H9 (cell line): Measurements from ENCODE around the gene CD53. TPM values are rescaled to one million over a fixed set of nuclear protein-coding genes. Genes with fewer than 3 reads are reported as not detected.

Experiments used
- DNase-seq: peaks from one replicate; pipeline ENCODE4 v3.0.0-alpha.2; 2017
- H2AFZ ChIP-seq: one replicate; pipeline ENCODE4 v1.6.1; 2013; ENCODE audit warnings: mild to moderate bottlenecking, low read length, control low read depth, moderate library complexity
- H2AK5ac ChIP-seq: 2 replicates; pipeline ENCODE4 v1.6.1; 2013; ENCODE audit warnings: low read length, control low read depth, mixed read lengths; ENCODE audit not compliant: insufficient read length
- H2BK120ac ChIP-seq: one replicate; pipeline ENCODE4 v1.6.1; 2013; ENCODE audit warnings: low read depth, mild to moderate bottlenecking, low read length, control low read depth, inconsistent platforms; ENCODE audit not compliant: poor library complexity, severe bottlenecking
- H2BK12ac ChIP-seq: 2 replicates; pipeline ENCODE4 v1.6.1; 2013; ENCODE audit warnings: low read length, control low read depth, mixed read lengths, low read depth; ENCODE audit not compliant: insufficient read length
- H2BK15ac ChIP-seq: 2 replicates; pipeline ENCODE4 v1.6.1; 2013; ENCODE audit warnings: low read depth, low read length, control low read depth
- H2BK20ac ChIP-seq: one replicate; pipeline ENCODE4 v1.6.1; 2013; ENCODE audit warnings: low read depth, mild to moderate bottlenecking, low read length, control low read depth, inconsistent platforms; ENCODE audit not compliant: poor library complexity, severe bottlenecking
- H2BK5ac ChIP-seq: 2 replicates; pipeline ENCODE4 v1.6.1; 2013; ENCODE audit warnings: low read length, control low read depth, mixed read lengths; ENCODE audit not compliant: insufficient read length
- H3K14ac ChIP-seq: 2 replicates; pipeline ENCODE4 v1.6.1; 2013; ENCODE audit warnings: low read length, control low read depth; ENCODE audit not compliant: insufficient read depth
- H3K18ac ChIP-seq: 2 replicates; pipeline ENCODE4 v1.6.1; 2013; ENCODE audit warnings: low read depth, mild to moderate bottlenecking, mixed read lengths, low read length, control low read depth; ENCODE audit not compliant: insufficient read length
- H3K23ac ChIP-seq: 2 replicates; pipeline ENCODE4 v1.6.1; 2013; ENCODE audit warnings: low read length, control low read depth, mixed read lengths, low read depth; ENCODE audit not compliant: insufficient read length
- H3K23me2 ChIP-seq: 2 replicates; pipeline ENCODE4 v1.6.1; 2013; ENCODE audit warnings: low read depth, mild to moderate bottlenecking, mixed read lengths, low read length, control low read depth; ENCODE audit not compliant: insufficient read length, poor library complexity, severe bottlenecking
- H3K27ac ChIP-seq: 2 replicates; pipeline ENCODE4 v1.5.1; 2013; ENCODE audit warnings: low read length, control low read depth, mixed read lengths, low read depth; ENCODE audit not compliant: insufficient read length
- H3K27me3 ChIP-seq: 2 replicates; pipeline ENCODE4 v1.6.1; 2013; ENCODE audit warnings: low read length, control low read depth, inconsistent platforms; ENCODE audit not compliant: insufficient read depth
- H3K4ac ChIP-seq: 2 replicates; pipeline ENCODE4 v1.6.1; 2013; ENCODE audit warnings: low read depth, mild to moderate bottlenecking, control low read depth, inconsistent platforms, low read length, moderate library complexity
- H3K4me1 ChIP-seq: 2 replicates; pipeline ENCODE4 v1.6.1; 2013; ENCODE audit warnings: low read length, control low read depth, inconsistent platforms; ENCODE audit not compliant: insufficient read depth
- H3K4me2 ChIP-seq: 2 replicates; pipeline ENCODE4 v1.6.1; 2013; ENCODE audit warnings: low read length, control low read depth, mixed read lengths; ENCODE audit not compliant: insufficient read length, insufficient read depth
- H3K56ac ChIP-seq: 2 replicates; pipeline ENCODE4 v1.6.1; 2013; ENCODE audit warnings: low read depth, mild to moderate bottlenecking, mixed read lengths, low read length, control low read depth; ENCODE audit not compliant: insufficient read length
- H3K79me1 ChIP-seq: 2 replicates; pipeline ENCODE4 v1.6.1; 2013; ENCODE audit warnings: low read depth, mild to moderate bottlenecking, moderate library complexity, low read length, control low read depth, inconsistent platforms; ENCODE audit not compliant: insufficient read depth, poor library complexity, severe bottlenecking
- H3K79me2 ChIP-seq: 2 replicates; pipeline ENCODE4 v1.6.1; 2013; ENCODE audit warnings: low read length, control low read depth, inconsistent platforms; ENCODE audit not compliant: insufficient read depth
- H3K9ac ChIP-seq: 2 replicates; pipeline ENCODE4 v1.6.1; 2013; ENCODE audit warnings: low read length, control low read depth, mixed read lengths; ENCODE audit not compliant: insufficient read length; ENCODE audit errors: extremely low read depth
- H3K9me3 ChIP-seq: one replicate; pipeline ENCODE4 v1.6.1; 2013; ENCODE audit warnings: low read depth, low read length, inconsistent platforms; ENCODE audit not compliant: control insufficient read depth
- H3T11ph ChIP-seq: one replicate; pipeline ENCODE4 v1.6.1; 2013; ENCODE audit warnings: mild to moderate bottlenecking, low read length, control low read depth, inconsistent platforms
- H4K20me1 ChIP-seq: one replicate; pipeline ENCODE4 v1.6.1; 2013; ENCODE audit not compliant: control insufficient read depth, insufficient read length, insufficient read depth
- H4K5ac ChIP-seq: 2 replicates; pipeline ENCODE4 v1.6.1; 2013; ENCODE audit warnings: low read depth, mild to moderate bottlenecking, mixed read lengths, low read length, control low read depth; ENCODE audit not compliant: insufficient read length
- H4K8ac ChIP-seq: replicated peaks from 2 replicates; pipeline ENCODE4 v1.6.1; 2013; ENCODE audit warnings: low read length, control low read depth, mixed read lengths, low read depth; ENCODE audit not compliant: insufficient read length
- H4K91ac ChIP-seq: 2 replicates; pipeline ENCODE4 v1.6.1; 2013; ENCODE audit warnings: low read depth, mild to moderate bottlenecking, moderate library complexity, mixed read lengths, low read length, control low read depth; ENCODE audit not compliant: insufficient read length
- H3K27ac Mint-ChIP-seq, 3 experiments: 2 replicates in 2 of 3; 3 replicates in 1 of 3; pipeline ENCODE4 v1.8.0; 2020 to 2021; ENCODE audit warnings: mixed read lengths in 3 of 3, mild to moderate bottlenecking in 1 of 3, moderate library complexity in 1 of 3
- H3K27me3 Mint-ChIP-seq: 2 replicates; pipeline ENCODE4 v1.8.0; 2021; ENCODE audit warnings: low read depth, mild to moderate bottlenecking, moderate library complexity, mixed read lengths
- H3K36me3 Mint-ChIP-seq, 3 experiments: 2 replicates in 2 of 3; 3 replicates in 1 of 3; pipeline ENCODE4 v1.8.0; 2020 to 2021; ENCODE audit warnings: low read depth in 3 of 3, mixed read lengths in 3 of 3; ENCODE audit not compliant: insufficient read depth in 1 of 3
- H3K4me1 Mint-ChIP-seq, 2 experiments: 2 replicates each; pipeline ENCODE4 v1.8.0; 2020; ENCODE audit warnings: mixed read lengths in 2 of 2
- H3K4me3 Mint-ChIP-seq, 2 experiments: 2 replicates in 1 of 2; 3 replicates in 1 of 2; pipeline ENCODE4 v1.8.0; 2020 to 2021; ENCODE audit warnings: mild to moderate bottlenecking in 2 of 2, mixed read lengths in 2 of 2, moderate library complexity in 1 of 2
- H3K9me3 Mint-ChIP-seq, 2 experiments: 2 replicates in 1 of 2; 3 replicates in 1 of 2; pipeline ENCODE4 v1.8.0; 2020; ENCODE audit warnings: mild to moderate bottlenecking in 2 of 2, mixed read lengths in 2 of 2, moderate library complexity in 1 of 2
- WGBS: extraction: QIAGEN DNeasy Blood & Tissue Kit; methylation state at CpG from one replicate; pipeline ENCODE4 v1.1.7; 2013; ENCODE audit warnings: missing lambda C conversion rate, low lambda C conversion rate, mixed read lengths; ENCODE audit not compliant: insufficient read length; ENCODE audit errors: extremely low coverage; 5-methylcytosine and 5-hydroxymethylcytosine counted together
- total RNA-seq: library from RNA; stranded (reverse); gene quantifications from 2 replicates; pipeline ENCODE4 v1.2.1, GENCODE V29; 2021
- TF ChIP-seq, protein P1 (sequence below): fragments of 200-600 bp; sonication (generic); conservative IDR thresholded peaks from 3 replicates; pipeline ENCODE4 v1.8.0; 2021; ENCODE audit warnings: antibody characterized with exemption, mild to moderate bottlenecking

CD53 gene
- total RNA-seq, 1 experiment from 2014 or later: 0.15 TPM

DNA sequence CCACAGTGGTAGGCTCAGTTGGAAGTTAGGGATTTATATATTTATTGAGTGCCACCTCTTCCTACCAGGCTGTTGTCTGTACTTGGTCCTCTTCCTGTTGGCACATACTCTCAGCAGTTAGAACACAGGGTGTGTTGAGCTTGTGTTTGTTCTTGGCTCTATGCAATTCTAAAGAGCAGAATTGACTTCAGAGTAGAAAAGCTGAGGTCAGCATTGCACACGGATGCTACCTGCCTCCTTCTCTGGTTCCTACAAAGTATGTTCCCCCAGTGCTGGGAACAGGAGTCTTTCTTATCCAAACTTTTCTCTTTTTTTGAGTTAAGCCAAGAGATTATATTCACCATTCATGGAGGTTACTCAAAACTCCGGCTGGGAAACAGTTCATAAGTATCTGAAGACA is 16.5 kb upstream of the CD53 start:
- Histone ChIP-seq H2AFZ (no peak overlapping the region), H2BK5ac (no peak overlapping the region), H3K23ac (no peak overlapping the region), H3K9me3 (no peaks in the 10 kb centered on the region), H3K4me1 (no peaks in the 10 kb centered on the region), H3K27me3 (no peaks in the 10 kb centered on the region), H3K18ac (no peak overlapping the region), H3K14ac (no peak overlapping the region), H3K79me1 (no peaks in the 10 kb centered on the region), H2BK20ac (no peak overlapping the region), H3K27ac (no peak overlapping the region), H3T11ph (no peak overlapping the region), H2BK15ac (no peak overlapping the region), H4K20me1 (no peaks in the 10 kb centered on the region), H2BK12ac (no peak overlapping the region), H2AK5ac (no peak overlapping the region), H3K4ac (no peak overlapping the region), H4K5ac (no peak overlapping the region), H3K23me2 (no peaks in the 10 kb centered on the region), H2BK120ac (no peak overlapping the region), H3K9ac (no peak overlapping the region), H4K8ac (no peak overlapping the region), H3K79me2 (no peaks in the 10 kb centered on the region), H3K4me2 (no peak overlapping the region), H3K56ac (no peak overlapping the region), H4K91ac (no peak overlapping the region)
- peaks cover 14% of the 10 kb centered on the region for H3K27me3 Mint-ChIP-seq
- WGBS: no CpG with 5 or more reads among the region's 2 CpGs
- peaks cover 11 to 22% of the 10 kb centered on the region in 2 experiments; a peak in 4 of 5 replicates for H3K9me3 Mint-ChIP-seq
- no peak overlapping the region for H3K4me3 Mint-ChIP-seq
- H3K4me1 Mint-ChIP-seq: no peaks in the 10 kb centered on the region
- no peak for DNase-seq
- no peaks in the 10 kb centered on the region for H3K36me3 Mint-ChIP-seq
- H3K27ac Mint-ChIP-seq: no peak overlapping the region
- TF ChIP-seq, protein P1, sequence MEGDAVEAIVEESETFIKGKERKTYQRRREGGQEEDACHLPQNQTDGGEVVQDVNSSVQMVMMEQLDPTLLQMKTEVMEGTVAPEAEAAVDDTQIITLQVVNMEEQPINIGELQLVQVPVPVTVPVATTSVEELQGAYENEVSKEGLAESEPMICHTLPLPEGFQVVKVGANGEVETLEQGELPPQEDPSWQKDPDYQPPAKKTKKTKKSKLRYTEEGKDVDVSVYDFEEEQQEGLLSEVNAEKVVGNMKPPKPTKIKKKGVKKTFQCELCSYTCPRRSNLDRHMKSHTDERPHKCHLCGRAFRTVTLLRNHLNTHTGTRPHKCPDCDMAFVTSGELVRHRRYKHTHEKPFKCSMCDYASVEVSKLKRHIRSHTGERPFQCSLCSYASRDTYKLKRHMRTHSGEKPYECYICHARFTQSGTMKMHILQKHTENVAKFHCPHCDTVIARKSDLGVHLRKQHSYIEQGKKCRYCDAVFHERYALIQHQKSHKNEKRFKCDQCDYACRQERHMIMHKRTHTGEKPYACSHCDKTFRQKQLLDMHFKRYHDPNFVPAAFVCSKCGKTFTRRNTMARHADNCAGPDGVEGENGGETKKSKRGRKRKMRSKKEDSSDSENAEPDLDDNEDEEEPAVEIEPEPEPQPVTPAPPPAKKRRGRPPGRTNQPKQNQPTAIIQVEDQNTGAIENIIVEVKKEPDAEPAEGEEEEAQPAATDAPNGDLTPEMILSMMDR: no peak
